HepG2 (cell line): ENCODE measurements around the gene MRPL39. TPM values are rescaled to one million over a fixed set of nuclear protein-coding genes. Genes with fewer than 3 reads are reported as not detected.

Source experiments
- GLI4 ChIP-seq: sonication (generic); formaldehyde crosslinking; IDR thresholded peaks from 2 replicates; pipeline ENCODE4 v1.5.1; 2020; ENCODE audit warnings: missing genetic modification reagents, mild to moderate bottlenecking, moderate library complexity, borderline replicate concordance
- MEIS1 ChIP-seq: sonication (generic); formaldehyde crosslinking; IDR thresholded peaks from 2 replicates; pipeline ENCODE4 v1.9.0; 2021; ENCODE audit warnings: mild to moderate bottlenecking, missing genetic modification reagents, moderate library complexity, borderline replicate concordance
- MXD3 ChIP-seq: IDR thresholded peaks from 2 replicates; pipeline ENCODE4 v1.6.1; 2016; ENCODE audit warnings: mild to moderate bottlenecking, missing biosample characterization, missing genetic modification reagents
- MXI1 ChIP-seq: IDR thresholded peaks from 3 replicates; pipeline ENCODE4 v1.6.1; 2012; ENCODE audit warnings: low read depth, low read length, inconsistent platforms, borderline replicate concordance
- NBN ChIP-seq: fragments of 450-650 bp; conservative IDR thresholded peaks from 2 replicates; pipeline ENCODE4 v1.6.1; 2017
- NCOA1 ChIP-seq: sonication (generic); formaldehyde crosslinking; IDR thresholded peaks from 2 replicates; pipeline ENCODE4 v1.9.0; 2021; ENCODE audit warnings: missing genetic modification reagents
- SETDB1 ChIP-seq: sonication (generic); formaldehyde crosslinking; IDR thresholded peaks from 2 replicates; pipeline ENCODE4 v1.5.1; 2020; ENCODE audit warnings: missing genetic modification reagents, mild to moderate bottlenecking, borderline replicate concordance
- SIX1 ChIP-seq: sonication (generic); formaldehyde crosslinking; IDR thresholded peaks from 2 replicates; pipeline ENCODE4 v1.4.0; 2020; ENCODE audit warnings: missing genetic modification reagents, borderline replicate concordance
- SMAD9 ChIP-seq: sonication (generic); formaldehyde crosslinking; IDR thresholded peaks from 2 replicates; pipeline ENCODE4 v1.5.1; 2020; ENCODE audit warnings: mild to moderate bottlenecking, missing genetic modification reagents
- SP4 ChIP-seq: sonication (generic); formaldehyde crosslinking; IDR thresholded peaks from 2 replicates; pipeline ENCODE4 v1.8.1; 2023; ENCODE audit warnings: mild to moderate bottlenecking, missing genetic modification reagents
- ZBTB8A ChIP-seq: sonication (generic); formaldehyde crosslinking; IDR thresholded peaks from 2 replicates; pipeline ENCODE4 v1.4.0; 2020; ENCODE audit warnings: mild to moderate bottlenecking, low read depth, missing genetic modification reagents, borderline replicate concordance
- ZNF282 ChIP-seq: fragments of 450-650 bp; IDR thresholded peaks from 2 replicates; pipeline ENCODE4 v1.6.1; 2018; ENCODE audit not compliant: partially characterized antibody
- ZNF292 ChIP-seq: sonication (generic); formaldehyde crosslinking; IDR thresholded peaks from 2 replicates; pipeline ENCODE4 v1.8.1; 2022; ENCODE audit warnings: mild to moderate bottlenecking, low read depth, missing genetic modification reagents, borderline replicate concordance
- ZNF44 ChIP-seq: sonication (generic); formaldehyde crosslinking; IDR thresholded peaks from 2 replicates; pipeline ENCODE4 v1.5.1; 2020; ENCODE audit warnings: mild to moderate bottlenecking, missing genetic modification reagents
- ZNF503 ChIP-seq: sonication (generic); formaldehyde crosslinking; IDR thresholded peaks from 2 replicates; pipeline ENCODE4 v1.4.0; 2020; ENCODE audit warnings: missing genetic modification reagents
- ZNF644 ChIP-seq: IDR thresholded peaks from 2 replicates; pipeline ENCODE4 v1.6.1; 2016; ENCODE audit warnings: low read depth
- ZNF652 ChIP-seq: IDR thresholded peaks from 2 replicates; pipeline ENCODE4 v1.6.1; 2016; ENCODE audit warnings: low read depth, borderline replicate concordance
- ZNF879 ChIP-seq: sonication (generic); formaldehyde crosslinking; IDR thresholded peaks from 2 replicates; pipeline ENCODE4 v1.8.1; 2023; ENCODE audit warnings: missing genetic modification reagents
- ZNF883 ChIP-seq: sonication (generic); formaldehyde crosslinking; IDR thresholded peaks from 2 replicates; pipeline ENCODE4 v1.5.1; 2020; ENCODE audit warnings: mild to moderate bottlenecking, missing genetic modification reagents; ENCODE audit errors: not compliant biosample characterization
- polyA plus RNA-seq, 8 experiments: library from polyadenylated mRNA; depleted of rRNA in 3 of 8; stranded (reverse) in 7 of 8; unstranded in 1 of 8; fragments of >200 nt; fragmentation: Illumina TruSeq in 4 of 8; extraction: Trizol in 4 of 8; gene quantifications; 2 replicates each; pipeline versions ENCODE4 v1.2.1 to v1.2.3, GENCODE V29; 2011 to 2016; ENCODE audit warnings: low read depth in 4 of 8, missing spikeins in 1 of 8, mixed read lengths in 1 of 8; ENCODE audit not compliant: insufficient read depth in 1 of 8
- total RNA-seq, 5 experiments: library from RNA; depleted of rRNA; stranded (reverse); fragments of >200 nt; fragmentation: Illumina TruSeq; extraction: Trizol; gene quantifications; 2 replicates each; pipeline ENCODE4 v1.2.3, GENCODE V29; 2016; ENCODE audit warnings: low read depth in 1 of 5
- TF ChIP-seq, protein P1 (sequence below): sonication (generic); formaldehyde crosslinking; IDR thresholded peaks from 2 replicates; pipeline ENCODE4 v1.4.0; 2020; ENCODE audit warnings: missing genetic modification reagents, borderline replicate concordance
- TF ChIP-seq, protein P2 (sequence below): sonication (generic); formaldehyde crosslinking; IDR thresholded peaks from 2 replicates; pipeline ENCODE4 v1.4.0; 2020; ENCODE audit warnings: mild to moderate bottlenecking, missing genetic modification reagents

Gene MRPL39
- total and polyA plus RNA-seq, 2 of the 13 experiments (the other 11 are each of a cell fraction or from before 2014, with no cell fraction given), result 29.1 to 91.2 TPM

GRCh38 chr21:25607151-25608043 is at the start of gene MRPL39 (continued):
- TF ChIP-seq MXD3 (CRISPR knock-in tag) (peak; percentile 88), NBN (no peak), ZNF44 (CRISPR knock-in tag) (peak; percentile 89), ZNF282 (no peak), GLI4 (peak; percentile 22; the same call in 1 of the 2 replicates), ZNF644 (CRISPR knock-in tag) (no peak), MXI1 (peak; percentile 55; the same call in 1 of the 3 replicates), SETDB1 (CRISPR knock-in tag) (no peak), SP4 (CRISPR knock-in tag) (peak; percentile 84), NCOA1 (no peak), ZNF652 (CRISPR knock-in tag) (no peak; the same call in 1 of the 2 replicates), ZNF503 (peak; percentile 65; the same call in 1 of the 2 replicates), MEIS1 (no peak), SMAD9 (CRISPR knock-in tag) (0 out of 2 replicates have a peak, but pooled peaks have one; percentile 53), ZNF292 (CRISPR knock-in tag) (peak; percentile 79), ZNF883 (CRISPR knock-in tag) (peak; percentile 90), ZNF879 (no peak), ZBTB8A (CRISPR knock-in tag) (no peak), SIX1 (CRISPR knock-in tag) (0 out of 2 replicates have a peak, but pooled peaks have one; percentile 17)
- TF ChIP-seq, protein P1, sequence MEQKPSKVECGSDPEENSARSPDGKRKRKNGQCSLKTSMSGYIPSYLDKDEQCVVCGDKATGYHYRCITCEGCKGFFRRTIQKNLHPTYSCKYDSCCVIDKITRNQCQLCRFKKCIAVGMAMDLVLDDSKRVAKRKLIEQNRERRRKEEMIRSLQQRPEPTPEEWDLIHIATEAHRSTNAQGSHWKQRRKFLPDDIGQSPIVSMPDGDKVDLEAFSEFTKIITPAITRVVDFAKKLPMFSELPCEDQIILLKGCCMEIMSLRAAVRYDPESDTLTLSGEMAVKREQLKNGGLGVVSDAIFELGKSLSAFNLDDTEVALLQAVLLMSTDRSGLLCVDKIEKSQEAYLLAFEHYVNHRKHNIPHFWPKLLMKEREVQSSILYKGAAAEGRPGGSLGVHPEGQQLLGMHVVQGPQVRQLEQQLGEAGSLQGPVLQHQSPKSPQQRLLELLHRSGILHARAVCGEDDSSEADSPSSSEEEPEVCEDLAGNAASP, result peak; percentile 75
- TF ChIP-seq, protein P2, sequence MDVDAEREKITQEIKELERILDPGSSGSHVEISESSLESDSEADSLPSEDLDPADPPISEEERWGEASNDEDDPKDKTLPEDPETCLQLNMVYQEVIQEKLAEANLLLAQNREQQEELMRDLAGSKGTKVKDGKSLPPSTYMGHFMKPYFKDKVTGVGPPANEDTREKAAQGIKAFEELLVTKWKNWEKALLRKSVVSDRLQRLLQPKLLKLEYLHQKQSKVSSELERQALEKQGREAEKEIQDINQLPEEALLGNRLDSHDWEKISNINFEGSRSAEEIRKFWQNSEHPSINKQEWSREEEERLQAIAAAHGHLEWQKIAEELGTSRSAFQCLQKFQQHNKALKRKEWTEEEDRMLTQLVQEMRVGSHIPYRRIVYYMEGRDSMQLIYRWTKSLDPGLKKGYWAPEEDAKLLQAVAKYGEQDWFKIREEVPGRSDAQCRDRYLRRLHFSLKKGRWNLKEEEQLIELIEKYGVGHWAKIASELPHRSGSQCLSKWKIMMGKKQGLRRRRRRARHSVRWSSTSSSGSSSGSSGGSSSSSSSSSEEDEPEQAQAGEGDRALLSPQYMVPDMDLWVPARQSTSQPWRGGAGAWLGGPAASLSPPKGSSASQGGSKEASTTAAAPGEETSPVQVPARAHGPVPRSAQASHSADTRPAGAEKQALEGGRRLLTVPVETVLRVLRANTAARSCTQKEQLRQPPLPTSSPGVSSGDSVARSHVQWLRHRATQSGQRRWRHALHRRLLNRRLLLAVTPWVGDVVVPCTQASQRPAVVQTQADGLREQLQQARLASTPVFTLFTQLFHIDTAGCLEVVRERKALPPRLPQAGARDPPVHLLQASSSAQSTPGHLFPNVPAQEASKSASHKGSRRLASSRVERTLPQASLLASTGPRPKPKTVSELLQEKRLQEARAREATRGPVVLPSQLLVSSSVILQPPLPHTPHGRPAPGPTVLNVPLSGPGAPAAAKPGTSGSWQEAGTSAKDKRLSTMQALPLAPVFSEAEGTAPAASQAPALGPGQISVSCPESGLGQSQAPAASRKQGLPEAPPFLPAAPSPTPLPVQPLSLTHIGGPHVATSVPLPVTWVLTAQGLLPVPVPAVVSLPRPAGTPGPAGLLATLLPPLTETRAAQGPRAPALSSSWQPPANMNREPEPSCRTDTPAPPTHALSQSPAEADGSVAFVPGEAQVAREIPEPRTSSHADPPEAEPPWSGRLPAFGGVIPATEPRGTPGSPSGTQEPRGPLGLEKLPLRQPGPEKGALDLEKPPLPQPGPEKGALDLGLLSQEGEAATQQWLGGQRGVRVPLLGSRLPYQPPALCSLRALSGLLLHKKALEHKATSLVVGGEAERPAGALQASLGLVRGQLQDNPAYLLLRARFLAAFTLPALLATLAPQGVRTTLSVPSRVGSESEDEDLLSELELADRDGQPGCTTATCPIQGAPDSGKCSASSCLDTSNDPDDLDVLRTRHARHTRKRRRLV (CRISPR knock-in tag), result peak; percentile 88
